AG09309 (cell line): ENCODE data around the gene CNTF.

Experiments used
- DNase-seq: peaks from one replicate; pipeline ENCODE4 v3.0.0-alpha.2; 2010; ENCODE audit warnings: low read depth
- H3K4me3 ChIP-seq: 2 replicates; pipeline ENCODE4 v1.5.1; 2011; ENCODE audit warnings: mild to moderate bottlenecking, low read depth, low read length, moderate library complexity; ENCODE audit not compliant: control insufficient read depth
- TF ChIP-seq, protein P1 (sequence below): IDR thresholded peaks from 2 replicates; pipeline ENCODE4 v1.5.1; 2011; ENCODE audit warnings: mild to moderate bottlenecking, low read depth, low read length, inconsistent platforms; ENCODE audit not compliant: insufficient read depth, control insufficient read depth; ENCODE audit errors: missing control alignments

The CNTF gene

DNA sequence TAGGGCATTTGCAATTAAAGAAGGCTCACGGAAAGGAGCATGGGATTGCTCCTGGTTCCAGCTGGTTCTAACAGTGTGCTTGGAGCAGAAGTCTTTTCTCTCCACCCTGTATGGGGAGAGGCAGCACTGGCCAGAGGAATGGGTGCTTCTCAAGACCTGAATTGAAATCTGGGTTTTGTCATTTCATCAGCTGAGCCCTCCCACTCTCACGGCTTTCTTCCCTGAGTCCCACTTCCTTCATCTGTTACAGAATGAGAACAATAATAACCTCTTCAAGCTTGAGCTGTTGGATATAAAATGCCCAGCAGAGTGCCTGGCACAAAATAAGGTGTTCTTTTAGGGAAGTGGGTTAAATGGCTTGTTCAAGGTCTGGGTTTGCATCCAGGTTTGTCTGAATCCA, 17.2 kb downstream of the CNTF start:
- H3K4me3 ChIP-seq: no peak overlapping the region
- no peak for DNase-seq
- TF ChIP-seq, protein P1, sequence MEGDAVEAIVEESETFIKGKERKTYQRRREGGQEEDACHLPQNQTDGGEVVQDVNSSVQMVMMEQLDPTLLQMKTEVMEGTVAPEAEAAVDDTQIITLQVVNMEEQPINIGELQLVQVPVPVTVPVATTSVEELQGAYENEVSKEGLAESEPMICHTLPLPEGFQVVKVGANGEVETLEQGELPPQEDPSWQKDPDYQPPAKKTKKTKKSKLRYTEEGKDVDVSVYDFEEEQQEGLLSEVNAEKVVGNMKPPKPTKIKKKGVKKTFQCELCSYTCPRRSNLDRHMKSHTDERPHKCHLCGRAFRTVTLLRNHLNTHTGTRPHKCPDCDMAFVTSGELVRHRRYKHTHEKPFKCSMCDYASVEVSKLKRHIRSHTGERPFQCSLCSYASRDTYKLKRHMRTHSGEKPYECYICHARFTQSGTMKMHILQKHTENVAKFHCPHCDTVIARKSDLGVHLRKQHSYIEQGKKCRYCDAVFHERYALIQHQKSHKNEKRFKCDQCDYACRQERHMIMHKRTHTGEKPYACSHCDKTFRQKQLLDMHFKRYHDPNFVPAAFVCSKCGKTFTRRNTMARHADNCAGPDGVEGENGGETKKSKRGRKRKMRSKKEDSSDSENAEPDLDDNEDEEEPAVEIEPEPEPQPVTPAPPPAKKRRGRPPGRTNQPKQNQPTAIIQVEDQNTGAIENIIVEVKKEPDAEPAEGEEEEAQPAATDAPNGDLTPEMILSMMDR: no peak

- no peak for DNase-seq
- TF ChIP-seq, protein P1: no peak
- no peak overlapping the region for H3K4me3 ChIP-seq
Observed at GRCh38 chr11:58640386-58641023, 18.0 kb downstream of the CNTF start.

- H3K4me3 ChIP-seq: no peak overlapping the region
- no peak for DNase-seq
- TF ChIP-seq, protein P1: no peak
Observed at GRCh38 chr11:58641341-58641740, 18.9 kb downstream of the CNTF start.

- no peak overlapping the region for H3K4me3 ChIP-seq
- no peak for DNase-seq
- TF ChIP-seq, protein P1: no peak
Observed at GRCh38 chr11:58641803-58642581, 19.5 kb downstream of the CNTF start.

- TF ChIP-seq, protein P1: no peak
- DNase-seq: no peak
- no peak overlapping the region for H3K4me3 ChIP-seq
Observed at GRCh38 chr11:58645854-58646253, 23.4 kb downstream of the CNTF start.

- no peak overlapping the region for H3K4me3 ChIP-seq
- TF ChIP-seq, protein P1: no peak
- no peak for DNase-seq
Observed at GRCh38 chr11:58647141-58647699, 24.8 kb downstream of the CNTF start.
